Measurements from ENCODE around the gene PCED1B. TPM values are rescaled to one million over a fixed set of nuclear protein-coding genes. Genes with fewer than 3 reads are reported as not detected.
A peak's percentile ranks its signal among the peaks of the same experiment; 100 is the strongest.
"Not testable (repeated sequence)": the region's sequence is repeated elsewhere in the genome, so short reads cannot be mapped to it uniquely, and the experiment has no call there.

Gene PCED1B
- total RNA-seq, 1 donor from 2014 or later, result 3.1 TPM

- Histone ChIP-seq H2AFZ (replicated peaks) (peak overlapping the region; percentile 9), H3K9ac (no peak overlapping the region), H3K27ac (no peak overlapping the region), H3K4me2 (no peak overlapping the region), H3F3A (ENCODE audit: low read depth) (no peaks in the 10 kb centered on the region), H3K27me3 (no peaks in the 10 kb centered on the region), H3K9me3 (ENCODE audit: low read depth) (no peaks in the 10 kb centered on the region), H3K36me3 (no peaks in the 10 kb centered on the region), H3K79me2 (ENCODE audit: low read depth) (no peaks in the 10 kb centered on the region), H4K20me1 (ENCODE audit: low read depth) (no peaks in the 10 kb centered on the region), H3K4me3 (no peak overlapping the region), H3K4me1 (no peaks in the 10 kb centered on the region)
- H3K4me1 Mint-ChIP-seq, result no peaks in the 10 kb centered on the region
- TF ChIP-seq EZH2phosphoT487 (IDR thresholded peaks at IDR 0.05), result no peak
- TF ChIP-seq CTCF (IDR thresholded peaks at IDR 0.05), result no peak
- no peak for TF ChIP-seq EZH2 (IDR thresholded peaks at IDR 0.05)
- no peaks in the 10 kb centered on the region for H3K36me3 Mint-ChIP-seq
- H3K27ac Mint-ChIP-seq, result no peak overlapping the region
- DNase-seq (ENCODE audit: low spot score), result no peak
- no peaks in the 10 kb centered on the region for H3K9me3 Mint-ChIP-seq
- H3K4me3 Mint-ChIP-seq, result no peak overlapping the region
- H3K27me3 Mint-ChIP-seq (ENCODE audit: insufficient read depth, low read depth), result no peaks in the 10 kb centered on the region
These were observed 134.7 kb downstream of the PCED1B start for GRCh38 chr12:47214001-47214619.

GRCh38 chr12:47214771-47215170 lies 135.3 kb downstream of the PCED1B start:
- H3K36me3 ChIP-seq, result no peaks in the 10 kb centered on the region
- H3K27me3 ChIP-seq, result no peaks in the 10 kb centered on the region
- Mint-ChIP-seq H3K27me3 (ENCODE audit: insufficient read depth, low read depth) (no peaks in the 10 kb centered on the region), H3K9me3 (no peaks in the 10 kb centered on the region), H3K4me1 (no peaks in the 10 kb centered on the region), H3K27ac (no peak overlapping the region), H3K4me3 (no peak overlapping the region), H3K36me3 (no peaks in the 10 kb centered on the region)
- H3K9ac ChIP-seq, result no peak overlapping the region
- no peaks in the 10 kb centered on the region for H3K4me1 ChIP-seq
- no peak overlapping the region for H3K4me3 ChIP-seq
- no peak overlapping the region for H3K27ac ChIP-seq
- no peak overlapping the region for H2AFZ ChIP-seq (replicated peaks)
- no peaks in the 10 kb centered on the region for H3K79me2 ChIP-seq (ENCODE audit: low read depth)
- no peak overlapping the region for H3K4me2 ChIP-seq
- H4K20me1 ChIP-seq (ENCODE audit: low read depth), result no peaks in the 10 kb centered on the region
- no peak for DNase-seq (ENCODE audit: low spot score)
- H3F3A ChIP-seq (ENCODE audit: low read depth), result no peaks in the 10 kb centered on the region
- no peak for TF ChIP-seq EZH2phosphoT487 (IDR thresholded peaks at IDR 0.05)
- no peak for TF ChIP-seq EZH2 (IDR thresholded peaks at IDR 0.05)
- no peak for TF ChIP-seq CTCF (IDR thresholded peaks at IDR 0.05)
- H3K9me3 ChIP-seq (ENCODE audit: low read depth), result no peaks in the 10 kb centered on the region

- Histone ChIP-seq H2AFZ (replicated peaks) (no peak overlapping the region), H3K4me2 (no peak overlapping the region), H3K9ac (no peak overlapping the region), H3K4me3 (no peak overlapping the region), H3K79me2 (ENCODE audit: low read depth) (no peaks in the 10 kb centered on the region), H3K9me3 (ENCODE audit: low read depth) (no peaks in the 10 kb centered on the region), H3K4me1 (no peaks in the 10 kb centered on the region), H3K27ac (no peak overlapping the region), H3K36me3 (no peaks in the 10 kb centered on the region), H4K20me1 (ENCODE audit: low read depth) (no peaks in the 10 kb centered on the region), H3F3A (ENCODE audit: low read depth) (no peaks in the 10 kb centered on the region), H3K27me3 (no peaks in the 10 kb centered on the region)
- no peaks in the 10 kb centered on the region for H3K36me3 Mint-ChIP-seq
- no peak overlapping the region for H3K4me3 Mint-ChIP-seq
- no peaks in the 10 kb centered on the region for H3K4me1 Mint-ChIP-seq
- TF ChIP-seq EZH2phosphoT487 (IDR thresholded peaks at IDR 0.05) (no peak), EZH2 (IDR thresholded peaks at IDR 0.05) (no peak), CTCF (IDR thresholded peaks at IDR 0.05) (no peak)
- no peak for DNase-seq (ENCODE audit: low spot score)
- H3K27me3 Mint-ChIP-seq (ENCODE audit: insufficient read depth, low read depth), result no peaks in the 10 kb centered on the region
- no peaks in the 10 kb centered on the region for H3K9me3 Mint-ChIP-seq
- no peak overlapping the region for H3K27ac Mint-ChIP-seq
These were observed 136.8 kb downstream of the PCED1B start for GRCh38 chr12:47216150-47216677.

- H3K36me3 Mint-ChIP-seq; H3K4me1 ChIP-seq; DNase-seq (ENCODE audit: low spot score); H4K20me1 ChIP-seq (ENCODE audit: low read depth); H3K4me3 ChIP-seq; H3K4me2 ChIP-seq; H3K36me3 ChIP-seq; H3K27ac ChIP-seq; H3K9me3 Mint-ChIP-seq; H3K27ac Mint-ChIP-seq; H3K4me1 Mint-ChIP-seq; H3K27me3 Mint-ChIP-seq (ENCODE audit: insufficient read depth, low read depth); H2AFZ ChIP-seq (replicated peaks); H3K9me3 ChIP-seq (ENCODE audit: low read depth); H3K9ac ChIP-seq; H3F3A ChIP-seq (ENCODE audit: low read depth); H3K27me3 ChIP-seq; H3K4me3 Mint-ChIP-seq; H3K79me2 ChIP-seq (ENCODE audit: low read depth): not testable (repeated sequence)
These were observed 138.1 kb downstream of the PCED1B start for GRCh38 chr12:47217595-47217869.

All from neural progenitor cell (in vitro differentiated cells).